K562 (cell line): ENCODE measurements around the gene ZNF74. TPM values are rescaled to one million over a fixed set of nuclear protein-coding genes. Genes with fewer than 3 reads are reported as not detected.

Experiments
- ADNP ChIP-seq: fragments of 200-800 bp; sonication (Bioruptor generic); IDR thresholded peaks from 2 replicates; pipeline ENCODE4 v1.6.1; 2016; ENCODE audit warnings: missing genetic modification characterization, missing compliant biosample characterization
- ATF4 ChIP-seq: fragments of 450-650 bp; formaldehyde crosslinking; IDR thresholded peaks from 2 replicates; pipeline ENCODE4 v1.4.0; 2022; ENCODE audit warnings: mild to moderate bottlenecking, moderate library complexity
- CEBPG ChIP-seq, 3 experiments: fragments of 200-800 bp in 1 of 3; sonication (Bioruptor generic) in 1 of 3; sonication (generic) in 1 of 3; formaldehyde crosslinking in 1 of 3; IDR thresholded peaks in 2 of 3; conservative IDR thresholded peaks in 1 of 3; 2 replicates each; pipeline versions ENCODE4 v1.6.1 to v1.8.0; 2016 to 2022; ENCODE audit warnings: missing compliant biosample characterization in 2 of 3, missing genetic modification characterization in 2 of 3, mild to moderate bottlenecking in 1 of 3, missing genetic modification reagents in 1 of 3
- EP400 ChIP-seq: fragments of 450-650 bp; IDR thresholded peaks from 2 replicates; pipeline ENCODE4 v1.6.1; 2017; ENCODE audit warnings: antibody characterized with exemption, mild to moderate bottlenecking, moderate library complexity
- FOXJ2 ChIP-seq: fragments of 200-800 bp; sonication (Bioruptor generic); IDR thresholded peaks from 2 replicates; pipeline ENCODE4 v1.6.1; 2016; ENCODE audit warnings: missing genetic modification characterization, missing compliant biosample characterization
- HNRNPLL ChIP-seq: fragments of 200-400 bp; formaldehyde crosslinking; IDR thresholded peaks from 2 replicates; pipeline ENCODE4 v1.6.1; 2017; ENCODE audit warnings: low read length, low read depth, mild to moderate bottlenecking; ENCODE audit not compliant: poor library complexity, severe bottlenecking
- MEF2A ChIP-seq: IDR thresholded peaks from 2 replicates; pipeline ENCODE4 v1.6.1; 2011; ENCODE audit warnings: low read depth, mild to moderate bottlenecking, low read length, moderate library complexity; ENCODE audit not compliant: control insufficient read depth
- NFIX ChIP-seq: fragments of 250-450 bp; sonication (Bioruptor Pico); IDR thresholded peaks from 2 replicates; pipeline ENCODE4 v1.4.0; 2020; ENCODE audit warnings: low read depth, mild to moderate bottlenecking, moderate library complexity
- NONO ChIP-seq, 2 experiments: fragments of 200-400 bp in 1 of 2; fragments of 450-650 bp in 1 of 2; formaldehyde crosslinking in 1 of 2; IDR thresholded peaks; 2 replicates each; pipeline ENCODE4 v1.6.1; 2017; ENCODE audit warnings: low read depth in 2 of 2, mild to moderate bottlenecking in 2 of 2, moderate library complexity in 2 of 2, low read length in 1 of 2
- RAD51 ChIP-seq: fragments of 450-650 bp; IDR thresholded peaks from 2 replicates; pipeline ENCODE4 v1.7.1; 2016; ENCODE audit warnings: low read depth, mild to moderate bottlenecking, borderline replicate concordance
- RBM14 ChIP-seq: fragments of 200-400 bp; formaldehyde crosslinking; IDR thresholded peaks from 2 replicates; pipeline ENCODE4 v1.6.1; 2018; ENCODE audit warnings: low read depth, mild to moderate bottlenecking, low read length, moderate library complexity, borderline replicate concordance; ENCODE audit not compliant: insufficient read depth
- SLC30A9 ChIP-seq: fragments of 250-450 bp; sonication (Bioruptor Pico); IDR thresholded peaks from 2 replicates; pipeline ENCODE4 v1.8.0; 2022; ENCODE audit warnings: mild to moderate bottlenecking, moderate library complexity
- SRF ChIP-seq, 2 experiments: fragments of 250-450, 450-650 bp in 1 of 2; sonication (Bioruptor Pico) in 1 of 2; sonication (generic) in 1 of 2; formaldehyde crosslinking; IDR thresholded peaks; 2 replicates each; pipeline versions ENCODE4 v1.5.0 to v1.5.1; 2020 to 2022; ENCODE audit warnings: mild to moderate bottlenecking in 1 of 2, missing genetic modification reagents in 1 of 2
- WHSC1 ChIP-seq: IDR thresholded peaks from one replicate; pipeline ENCODE4 v1.6.1; 2012; ENCODE audit warnings: low read length, control low read depth, inconsistent platforms
- ZNF239 ChIP-seq: fragments of 250-450 bp; sonication (Bioruptor Pico); IDR thresholded peaks from 2 replicates; pipeline ENCODE4 v1.4.0; 2020; ENCODE audit warnings: mild to moderate bottlenecking
- ZNF280A ChIP-seq: fragments of 450-650 bp; IDR thresholded peaks from 2 replicates; pipeline ENCODE4 v1.6.1; 2018; ENCODE audit warnings: mild to moderate bottlenecking, low read depth; ENCODE audit not compliant: partially characterized antibody
- polyA plus RNA-seq, 8 experiments: library from polyadenylated mRNA; depleted of rRNA in 4 of 8; stranded (reverse) in 5 of 8; unstranded in 3 of 8; fragments of >200 nt; fragmentation: Nextera tagmentation in 2 of 8; fragmentation: Illumina TruSeq in 1 of 8; extraction: Ambion mirVana in 2 of 8; extraction: Trizol in 1 of 8; gene quantifications; 2 replicates each; pipeline versions ENCODE4 v1.2.1 to v1.2.3, GENCODE V29; 2011 to 2014; ENCODE audit warnings: inconsistent platforms in 1 of 8, missing spikeins in 1 of 8
- total RNA-seq, 7 experiments: library from RNA; depleted of rRNA in 6 of 7; stranded (reverse); fragments of >200 nt in 6 of 7; fragmentation: Illumina TruSeq in 2 of 7; extraction: Trizol in 2 of 7; gene quantifications; 2 replicates each; pipeline versions ENCODE4 v1.2.1 to v1.2.3, GENCODE V29; 2011 to 2021; ENCODE audit warnings: low replicate concordance in 1 of 7
- TF ChIP-seq, protein P1 (sequence below): fragments of 250-450 bp; sonication (Bioruptor Pico); IDR thresholded peaks from 2 replicates; pipeline ENCODE4 v1.8.0; 2022; ENCODE audit warnings: moderate library complexity, mild to moderate bottlenecking, inconsistent platforms
- TF ChIP-seq, protein P2 (sequence below): fragments of 250-450 bp; sonication (Bioruptor Pico); IDR thresholded peaks from 2 replicates; pipeline ENCODE4 v1.5.0; 2021
- TF ChIP-seq, protein P3 (sequence below): sonication (generic); IDR thresholded peaks from 2 replicates; pipeline ENCODE4 v1.6.1; 2016

Gene ZNF74
- total and polyA plus RNA-seq, 9 of the 15 experiments (the other 6 are each of a cell fraction or from before 2014, with no cell fraction given), result 2.4 to 53.5 (median 31.5) TPM

- no peak for TF ChIP-seq FOXJ2
- TF ChIP-seq WHSC1, result peak; percentile 89
- peak; percentile 98 for TF ChIP-seq HNRNPLL
- TF ChIP-seq ATF4, result peak; percentile 11; the same call in 1 of the 2 replicates
- TF ChIP-seq RAD51, result no peak
- TF ChIP-seq NFIX (CRISPR knock-in tag), result no peak
- TF ChIP-seq SRF (CRISPR knock-in tag; IDR thresholded peaks at IDR 0.05), result no peak; a peak in 1 of 4 replicates
- no peak for TF ChIP-seq CEBPG (CRISPR knock-in tag; IDR thresholded peaks at IDR 0.05)
- no peak for TF ChIP-seq CEBPG (tag; conservative IDR thresholded peaks at IDR 0.05 in 1 of 2, IDR thresholded peaks at IDR 0.05 in 1 of 2)
- no peak for TF ChIP-seq MEF2A
- TF ChIP-seq RBM14, result peak; percentile 85; the same call in 1 of the 2 replicates
- TF ChIP-seq, protein P1, sequence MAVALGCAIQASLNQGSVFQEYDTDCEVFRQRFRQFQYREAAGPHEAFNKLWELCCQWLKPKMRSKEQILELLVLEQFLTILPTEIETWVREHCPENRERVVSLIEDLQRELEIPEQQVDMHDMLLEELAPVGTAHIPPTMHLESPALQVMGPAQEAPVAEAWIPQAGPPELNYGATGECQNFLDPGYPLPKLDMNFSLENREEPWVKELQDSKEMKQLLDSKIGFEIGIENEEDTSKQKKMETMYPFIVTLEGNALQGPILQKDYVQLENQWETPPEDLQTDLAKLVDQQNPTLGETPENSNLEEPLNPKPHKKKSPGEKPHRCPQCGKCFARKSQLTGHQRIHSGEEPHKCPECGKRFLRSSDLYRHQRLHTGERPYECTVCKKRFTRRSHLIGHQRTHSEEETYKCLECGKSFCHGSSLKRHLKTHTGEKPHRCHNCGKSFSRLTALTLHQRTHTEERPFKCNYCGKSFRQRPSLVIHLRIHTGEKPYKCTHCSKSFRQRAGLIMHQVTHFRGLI (CRISPR knock-in tag), result no peak
- no peak; a peak in 2 of 4 replicates for TF ChIP-seq NONO (IDR thresholded peaks at IDR 0.05; ENCODE audit: low read depth in 2 of 2, low read length in 1 of 2)
- TF ChIP-seq, protein P2, sequence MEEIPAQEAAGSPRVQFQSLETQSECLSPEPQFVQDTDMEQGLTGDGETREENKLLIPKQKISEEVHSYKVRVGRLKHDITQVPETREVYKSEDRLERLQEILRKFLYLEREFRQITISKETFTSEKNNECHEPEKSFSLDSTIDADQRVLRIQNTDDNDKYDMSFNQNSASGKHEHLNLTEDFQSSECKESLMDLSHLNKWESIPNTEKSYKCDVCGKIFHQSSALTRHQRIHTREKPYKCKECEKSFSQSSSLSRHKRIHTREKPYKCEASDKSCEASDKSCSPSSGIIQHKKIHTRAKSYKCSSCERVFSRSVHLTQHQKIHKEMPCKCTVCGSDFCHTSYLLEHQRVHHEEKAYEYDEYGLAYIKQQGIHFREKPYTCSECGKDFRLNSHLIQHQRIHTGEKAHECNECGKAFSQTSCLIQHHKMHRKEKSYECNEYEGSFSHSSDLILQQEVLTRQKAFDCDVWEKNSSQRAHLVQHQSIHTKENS (CRISPR knock-in tag), result no peak
- no peak for TF ChIP-seq EP400
- TF ChIP-seq ZNF239 (CRISPR knock-in tag), result peak; percentile 48
- no peak for TF ChIP-seq ADNP (tag)
- TF ChIP-seq ZNF280A, result no peak
- TF ChIP-seq SLC30A9 (CRISPR knock-in tag), result no peak
- TF ChIP-seq, protein P3, sequence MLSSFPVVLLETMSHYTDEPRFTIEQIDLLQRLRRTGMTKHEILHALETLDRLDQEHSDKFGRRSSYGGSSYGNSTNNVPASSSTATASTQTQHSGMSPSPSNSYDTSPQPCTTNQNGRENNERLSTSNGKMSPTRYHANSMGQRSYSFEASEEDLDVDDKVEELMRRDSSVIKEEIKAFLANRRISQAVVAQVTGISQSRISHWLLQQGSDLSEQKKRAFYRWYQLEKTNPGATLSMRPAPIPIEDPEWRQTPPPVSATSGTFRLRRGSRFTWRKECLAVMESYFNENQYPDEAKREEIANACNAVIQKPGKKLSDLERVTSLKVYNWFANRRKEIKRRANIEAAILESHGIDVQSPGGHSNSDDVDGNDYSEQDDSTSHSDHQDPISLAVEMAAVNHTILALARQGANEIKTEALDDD, result no peak
These were observed at the start of gene ZNF74 (continued) for GRCh38 chr22:20393705-20394476.
